ENCODE data around the gene RALGAPA2. TPM values are rescaled to one million over a fixed set of nuclear protein-coding genes. Genes with fewer than 3 reads are reported as not detected.

RALGAPA2 gene
- polyA plus RNA-seq, 4 donors, result 7.6 to 34.3 (median 17.7) TPM

- H3K4me3 ChIP-seq (ENCODE audit: low read depth in 1 of 3, low read length in 3 of 3), result no peak overlapping the region
- WGBS, 3 donors, result 100% methylated on average over 1 of the region's 1 CpG
- FAIRE-seq (no peak), DNase-seq (no peak)
- no peak overlapping the region for H3K27ac ChIP-seq (ENCODE audit: low read depth in 1 of 3, low read length in 2 of 3)
- no peaks in the 10 kb centered on the region for H3K9me3 ChIP-seq (ENCODE audit: control insufficient read depth in 2 of 2, insufficient read depth in 1 of 2, low read depth in 1 of 2, low read length in 1 of 2)
- peaks cover 0 to 22% (median 2%) of the 10 kb centered on the region in 3 donors for H3K36me3 ChIP-seq (ENCODE audit: control insufficient read depth in 3 of 3, insufficient read depth in 2 of 3, low read depth in 1 of 3, low read length in 3 of 3)
- no peaks in the 10 kb centered on the region for H3K4me1 ChIP-seq (ENCODE audit: control insufficient read depth in 3 of 3, insufficient read depth in 2 of 3, low read depth in 1 of 3, low read length in 2 of 3)
- H3K27me3 ChIP-seq (ENCODE audit: control insufficient read depth in 3 of 3, insufficient read depth in 3 of 3, low read length in 3 of 3), result no peaks in the 10 kb centered on the region
Observed at GRCh38 chr20:20423117-20423516, 289.3 kb downstream of the RALGAPA2 start.

- WGBS, 3 donors, result 82 to 94% (median 92%) methylated on average over 8 of the region's 8 CpGs
Observed at GRCh38 chr20:20417876-20418676, 294.4 kb downstream of the RALGAPA2 start.

GRCh38 chr20:20415321-20415720 lies 297.1 kb downstream of the RALGAPA2 start:
- Histone ChIP-seq H3K4me3 (ENCODE audit: low read depth in 1 of 3, low read length in 3 of 3) (no peak overlapping the region), H3K9me3 (ENCODE audit: control insufficient read depth in 2 of 2, insufficient read depth in 1 of 2, low read depth in 1 of 2, low read length in 1 of 2) (no peaks in the 10 kb centered on the region), H3K4me1 (ENCODE audit: control insufficient read depth in 3 of 3, insufficient read depth in 2 of 3, low read depth in 1 of 3, low read length in 2 of 3) (no peaks in the 10 kb centered on the region), H3K27ac (ENCODE audit: low read depth in 1 of 3, low read length in 2 of 3) (no peak overlapping the region), H3K36me3 (ENCODE audit: control insufficient read depth in 3 of 3, insufficient read depth in 2 of 3, low read depth in 1 of 3, low read length in 3 of 3) (peaks cover 0 to 12% (median 3%) of the 10 kb centered on the region in 3 donors), H3K27me3 (ENCODE audit: control insufficient read depth in 3 of 3, insufficient read depth in 3 of 3, low read length in 3 of 3) (no peaks in the 10 kb centered on the region)
- WGBS, 3 donors, result 85 to 94% (median 87%) methylated on average over 1 of the region's 1 CpG
- FAIRE-seq (no peak), DNase-seq (no peak)

More at GRCh38 chr20:20417876-20418676, 294.4 kb downstream of the RALGAPA2 start:
- Histone ChIP-seq H3K9me3 (ENCODE audit: control insufficient read depth in 2 of 2, insufficient read depth in 1 of 2, low read depth in 1 of 2, low read length in 1 of 2) (no peaks in the 10 kb centered on the region), H3K27me3 (ENCODE audit: control insufficient read depth in 3 of 3, insufficient read depth in 3 of 3, low read length in 3 of 3) (no peaks in the 10 kb centered on the region), H3K36me3 (ENCODE audit: control insufficient read depth in 3 of 3, insufficient read depth in 2 of 3, low read depth in 1 of 3, low read length in 3 of 3) (peaks cover 0 to 22% (median 0%) of the 10 kb centered on the region in 3 donors), H3K27ac (ENCODE audit: low read depth in 1 of 3, low read length in 2 of 3) (no peak overlapping the region), H3K4me3 (ENCODE audit: low read depth in 1 of 3, low read length in 3 of 3) (no peak overlapping the region), H3K4me1 (ENCODE audit: control insufficient read depth in 3 of 3, insufficient read depth in 2 of 3, low read depth in 1 of 3, low read length in 2 of 3) (no peaks in the 10 kb centered on the region)
- no peak for FAIRE-seq
- no peak for DNase-seq

GRCh38 chr20:20414640-20415220 lies 297.7 kb downstream of the RALGAPA2 start:
- DNase-seq (no peak), FAIRE-seq (no peak)
- Histone ChIP-seq H3K4me1 (ENCODE audit: control insufficient read depth in 3 of 3, insufficient read depth in 2 of 3, low read depth in 1 of 3, low read length in 2 of 3) (no peaks in the 10 kb centered on the region), H3K4me3 (ENCODE audit: low read depth in 1 of 3, low read length in 3 of 3) (no peak overlapping the region), H3K36me3 (ENCODE audit: control insufficient read depth in 3 of 3, insufficient read depth in 2 of 3, low read depth in 1 of 3, low read length in 3 of 3) (peaks cover 0 to 12% (median 3%) of the 10 kb centered on the region in 3 donors), H3K27me3 (ENCODE audit: control insufficient read depth in 3 of 3, insufficient read depth in 3 of 3, low read length in 3 of 3) (no peaks in the 10 kb centered on the region), H3K27ac (ENCODE audit: low read depth in 1 of 3, low read length in 2 of 3) (no peak overlapping the region), H3K9me3 (ENCODE audit: control insufficient read depth in 2 of 2, insufficient read depth in 1 of 2, low read depth in 1 of 2, low read length in 1 of 2) (no peaks in the 10 kb centered on the region)
- 64 to 74% (median 70%) methylated on average over 5 of the region's 5 CpGs for WGBS, 3 donors

- Histone ChIP-seq H3K27ac (ENCODE audit: low read depth in 1 of 3, low read length in 2 of 3) (no peak overlapping the region), H3K27me3 (ENCODE audit: control insufficient read depth in 3 of 3, insufficient read depth in 3 of 3, low read length in 3 of 3) (no peaks in the 10 kb centered on the region), H3K9me3 (ENCODE audit: control insufficient read depth in 2 of 2, insufficient read depth in 1 of 2, low read depth in 1 of 2, low read length in 1 of 2) (no peaks in the 10 kb centered on the region), H3K36me3 (ENCODE audit: control insufficient read depth in 3 of 3, insufficient read depth in 2 of 3, low read depth in 1 of 3, low read length in 3 of 3) (peaks cover 0 to 17% (median 3%) of the 10 kb centered on the region in 3 donors), H3K4me1 (ENCODE audit: control insufficient read depth in 3 of 3, insufficient read depth in 2 of 3, low read depth in 1 of 3, low read length in 2 of 3) (no peaks in the 10 kb centered on the region), H3K4me3 (ENCODE audit: low read depth in 1 of 3, low read length in 3 of 3) (no peak overlapping the region)
- no peak for DNase-seq
- FAIRE-seq, result no peak
- WGBS, 3 donors, result 92 to 98% (median 94%) methylated on average over 21 of the region's 21 CpGs
Observed at GRCh38 chr20:20413810-20414281, 298.6 kb downstream of the RALGAPA2 start.

- H3K36me3 ChIP-seq (ENCODE audit: control insufficient read depth in 3 of 3, insufficient read depth in 2 of 3, low read depth in 1 of 3, low read length in 3 of 3), result peaks cover 0 to 15% (median 3%) of the 10 kb centered on the region in 3 donors
- no peak overlapping the region for H3K27ac ChIP-seq (ENCODE audit: low read depth in 1 of 3, low read length in 2 of 3)
- no peak for FAIRE-seq
- H3K27me3 ChIP-seq (ENCODE audit: control insufficient read depth in 3 of 3, insufficient read depth in 3 of 3, low read length in 3 of 3), result no peaks in the 10 kb centered on the region
- H3K4me1 ChIP-seq (ENCODE audit: control insufficient read depth in 3 of 3, insufficient read depth in 2 of 3, low read depth in 1 of 3, low read length in 2 of 3), result no peaks in the 10 kb centered on the region
- no peaks in the 10 kb centered on the region for H3K9me3 ChIP-seq (ENCODE audit: control insufficient read depth in 2 of 2, insufficient read depth in 1 of 2, low read depth in 1 of 2, low read length in 1 of 2)
- WGBS, 3 donors, result 71 to 82% (median 73%) methylated on average over 9 of the region's 9 CpGs
- H3K4me3 ChIP-seq (ENCODE audit: low read depth in 1 of 3, low read length in 3 of 3), result no peak overlapping the region
- no peak for DNase-seq
Observed at GRCh38 chr20:20412750-20413149, 299.7 kb downstream of the RALGAPA2 start.

- Histone ChIP-seq H3K4me3 (ENCODE audit: low read depth in 1 of 3, low read length in 3 of 3) (no peak overlapping the region), H3K36me3 (ENCODE audit: control insufficient read depth in 3 of 3, insufficient read depth in 2 of 3, low read depth in 1 of 3, low read length in 3 of 3) (peaks cover 0 to 10% (median 3%) of the 10 kb centered on the region in 3 donors), H3K27me3 (ENCODE audit: control insufficient read depth in 3 of 3, insufficient read depth in 3 of 3, low read length in 3 of 3) (no peaks in the 10 kb centered on the region), H3K9me3 (ENCODE audit: control insufficient read depth in 2 of 2, insufficient read depth in 1 of 2, low read depth in 1 of 2, low read length in 1 of 2) (no peaks in the 10 kb centered on the region), H3K27ac (ENCODE audit: low read depth in 1 of 3, low read length in 2 of 3) (no peak overlapping the region), H3K4me1 (ENCODE audit: control insufficient read depth in 3 of 3, insufficient read depth in 2 of 3, low read depth in 1 of 3, low read length in 2 of 3) (no peaks in the 10 kb centered on the region)
- no peak for FAIRE-seq
- DNase-seq, result no peak
- 93 to 95% (median 94%) methylated on average over 17 of the region's 17 CpGs for WGBS, 3 donors
Observed at GRCh38 chr20:20411836-20412235, 300.6 kb downstream of the RALGAPA2 start.

GRCh38 chr20:20411402-20411801 lies 301.0 kb downstream of the RALGAPA2 start:
- no peaks in the 10 kb centered on the region for H3K27me3 ChIP-seq (ENCODE audit: control insufficient read depth in 3 of 3, insufficient read depth in 3 of 3, low read length in 3 of 3)
- no peak overlapping the region for H3K27ac ChIP-seq (ENCODE audit: low read depth in 1 of 3, low read length in 2 of 3)
- no peaks in the 10 kb centered on the region for H3K4me1 ChIP-seq (ENCODE audit: control insufficient read depth in 3 of 3, insufficient read depth in 2 of 3, low read depth in 1 of 3, low read length in 2 of 3)
- FAIRE-seq (no peak), DNase-seq (no peak)
- no peak overlapping the region for H3K4me3 ChIP-seq (ENCODE audit: low read depth in 1 of 3, low read length in 3 of 3)
- peaks cover 0 to 10% (median 3%) of the 10 kb centered on the region in 3 donors for H3K36me3 ChIP-seq (ENCODE audit: control insufficient read depth in 3 of 3, insufficient read depth in 2 of 3, low read depth in 1 of 3, low read length in 3 of 3)
- WGBS, 3 donors, result 83 to 86% (median 83%) methylated on average over 12 of the region's 12 CpGs
- no peaks in the 10 kb centered on the region for H3K9me3 ChIP-seq (ENCODE audit: control insufficient read depth in 2 of 2, insufficient read depth in 1 of 2, low read depth in 1 of 2, low read length in 1 of 2)
